GM18517 (cell line): ENCODE measurements around the gene TMA7B.

Experiments used
- ATAC-seq: cut with Tn5 transposase; IDR thresholded peaks from one replicate; pipeline ENCODE4 v1.9.1; 2021; ENCODE audit warnings: mild to moderate bottlenecking, moderate library complexity; ENCODE audit not compliant: unreplicated experiment

Gene TMA7B

GRCh38 chr22:39959640-39960447 lies at the start of gene TMA7B:
Gene TMA7B, plus strand, starts transcription at chr22:39960397. Its CDS starts 3,978 bp downstream, at chr22:39964375.
- no peak for ATAC-seq

- ATAC-seq, result no peak
Observed at GRCh38 chr22:39910876-39911613, 49.2 kb upstream of the TMA7B start.

- no peak for ATAC-seq
Observed at GRCh38 chr22:39913321-39913720, 46.9 kb upstream of the TMA7B start.

- ATAC-seq, result no peak
Observed at GRCh38 chr22:39913886-39914285, 46.3 kb upstream of the TMA7B start.

GRCh38 chr22:39914584-39914983 lies 45.6 kb upstream of the TMA7B start:
- no peak for ATAC-seq

- ATAC-seq, result no peak
Observed at GRCh38 chr22:39915295-39915726, 44.9 kb upstream of the TMA7B start.

GRCh38 chr22:39916496-39916895 lies 43.7 kb upstream of the TMA7B start:
- ATAC-seq, result no peak

GRCh38 chr22:39917197-39917643 lies 43.0 kb upstream of the TMA7B start:
- ATAC-seq, result no peak

- ATAC-seq, result no peak
Observed at GRCh38 chr22:39917776-39918495, 42.3 kb upstream of the TMA7B start.

GRCh38 chr22:39920134-39920743 lies 40.0 kb upstream of the TMA7B start:
- ATAC-seq, result no peak

- ATAC-seq, result no peak
Observed at GRCh38 chr22:39923696-39924095, 36.5 kb upstream of the TMA7B start.

GRCh38 chr22:39924286-39924685 lies 35.9 kb upstream of the TMA7B start:
- ATAC-seq, result no peak

- ATAC-seq, result no peak
Observed at GRCh38 chr22:39925273-39925672, 34.9 kb upstream of the TMA7B start.

GRCh38 chr22:39925909-39926679 lies 34.1 kb upstream of the TMA7B start:
- no peak for ATAC-seq

GRCh38 chr22:39926753-39927152 lies 33.4 kb upstream of the TMA7B start:
- ATAC-seq, result no peak

GRCh38 chr22:39927544-39927943 lies 32.7 kb upstream of the TMA7B start:
- no peak for ATAC-seq

GRCh38 chr22:39928536-39929520 lies 31.4 kb upstream of the TMA7B start:
- ATAC-seq, result no peak

GRCh38 chr22:39931251-39931650 lies 28.9 kb upstream of the TMA7B start:
- ATAC-seq, result no peak

GRCh38 chr22:39932166-39932565 lies 28.0 kb upstream of the TMA7B start:
- no peak for ATAC-seq
